NCI-H748 (cell line): ENCODE measurements around the gene SERHL2.
"Not testable (repeated sequence)": the region's sequence is repeated elsewhere in the genome, so short reads cannot be mapped to it uniquely, and the experiment has no call there.

ENCODE experiments used
- DNase-seq: peaks from one replicate; lab custom pipeline; 2025; ENCODE audit not compliant: unreplicated experiment; lab: John Stamatoyannopoulos, UW

Gene SERHL2

DNA sequence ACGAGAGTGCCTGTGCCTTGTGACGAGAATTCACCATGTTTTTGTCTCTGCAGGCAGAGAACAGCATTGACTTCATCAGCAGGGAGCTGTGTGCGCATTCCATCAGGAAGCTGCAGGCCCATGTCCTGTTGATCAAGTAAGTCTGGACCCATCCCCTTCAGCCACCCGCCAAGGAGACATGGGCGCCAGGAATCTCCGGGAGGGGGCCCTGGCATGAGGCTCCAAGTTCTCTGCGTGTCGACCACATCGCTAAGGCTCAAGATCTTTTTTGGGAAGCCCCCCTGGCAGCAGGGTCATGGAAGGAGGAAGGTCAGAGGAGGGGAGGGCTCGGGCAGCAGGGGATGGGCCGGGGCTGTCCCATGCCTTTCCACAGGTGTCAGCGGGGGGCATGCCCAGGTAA is 17.3 kb downstream of the SERHL2 start:
- DNase-seq = not testable (repeated sequence)

DNA sequence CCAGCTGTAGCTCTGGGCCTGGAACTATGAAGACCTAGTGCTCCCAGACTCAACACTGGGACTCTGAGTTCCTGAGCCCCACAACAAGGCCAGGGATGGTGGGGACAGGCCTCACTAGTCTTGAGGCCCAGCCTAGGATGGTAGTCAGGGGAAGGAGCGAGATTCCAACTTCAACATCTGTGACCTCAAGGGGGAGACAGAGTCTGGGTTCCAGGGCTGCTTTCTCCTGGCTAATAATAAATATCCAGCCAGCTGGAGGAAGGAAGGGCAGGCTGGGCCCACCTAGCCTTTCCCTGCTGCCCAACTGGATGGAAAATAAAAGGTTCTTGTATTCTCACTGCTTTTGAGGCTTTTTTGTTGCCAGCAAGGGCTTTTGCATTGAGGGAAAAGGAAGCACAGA is 20.3 kb downstream of the SERHL2 start:
- DNase-seq = not testable (repeated sequence)

DNA sequence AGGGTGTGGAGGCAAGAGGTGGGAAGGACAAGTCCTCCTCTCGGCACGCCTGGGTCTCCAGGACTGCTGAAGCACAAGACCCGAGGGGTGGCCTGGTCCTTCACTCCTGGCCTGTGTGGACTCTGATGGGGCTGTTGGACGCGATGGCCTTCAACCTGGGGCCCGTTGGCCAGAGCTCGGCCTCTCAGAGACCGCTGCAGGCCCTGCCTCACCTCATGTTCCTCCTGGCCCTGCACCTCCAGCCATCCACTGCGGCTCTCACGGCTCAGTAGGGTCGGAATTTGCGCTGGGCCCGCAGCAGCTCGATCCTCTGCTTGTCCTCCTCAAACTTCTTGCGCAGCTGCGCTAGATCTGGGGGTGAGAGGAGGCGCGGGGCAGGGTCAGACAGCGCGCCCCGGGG is 20.7 kb downstream of the SERHL2 start:
- DNase-seq = not testable (repeated sequence)

- DNase-seq = not testable (repeated sequence)
Measured at GRCh38 chr22:42575996-42576574, 22.3 kb downstream of the SERHL2 start.

- not testable (repeated sequence) for DNase-seq
Measured at GRCh38 chr22:42577141-42577540, 23.4 kb downstream of the SERHL2 start.

DNA sequence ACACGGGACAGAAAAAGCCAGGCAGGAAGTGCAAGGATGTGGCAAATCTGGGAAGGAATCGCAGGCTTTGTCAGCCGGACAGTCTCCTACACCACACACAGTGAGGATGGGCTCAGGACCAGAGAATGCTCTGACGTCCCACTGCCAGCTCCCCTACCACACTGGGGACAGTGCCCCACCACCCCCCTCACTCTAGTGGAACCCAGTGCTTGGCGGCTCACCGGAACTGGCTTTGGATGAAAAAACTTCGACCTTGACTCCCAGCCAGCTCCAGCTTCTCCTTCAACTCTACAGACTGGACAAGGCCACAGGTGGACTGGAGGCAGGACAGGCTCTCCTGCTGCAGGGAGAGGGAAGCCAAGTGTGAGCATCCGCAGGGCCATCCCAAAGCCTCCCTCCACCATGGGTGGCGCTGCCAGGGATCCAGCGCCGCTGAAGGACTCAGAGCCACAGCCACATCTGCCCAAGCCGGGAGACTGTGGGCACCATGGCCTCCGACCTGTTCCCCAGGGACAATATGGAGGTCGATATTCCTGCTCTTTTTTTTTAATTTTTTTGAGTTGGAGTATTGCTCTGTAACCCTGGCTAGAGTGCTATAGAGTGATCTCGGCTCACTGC is 24.0 kb downstream of the SERHL2 start:
- no peak for DNase-seq

DNA sequence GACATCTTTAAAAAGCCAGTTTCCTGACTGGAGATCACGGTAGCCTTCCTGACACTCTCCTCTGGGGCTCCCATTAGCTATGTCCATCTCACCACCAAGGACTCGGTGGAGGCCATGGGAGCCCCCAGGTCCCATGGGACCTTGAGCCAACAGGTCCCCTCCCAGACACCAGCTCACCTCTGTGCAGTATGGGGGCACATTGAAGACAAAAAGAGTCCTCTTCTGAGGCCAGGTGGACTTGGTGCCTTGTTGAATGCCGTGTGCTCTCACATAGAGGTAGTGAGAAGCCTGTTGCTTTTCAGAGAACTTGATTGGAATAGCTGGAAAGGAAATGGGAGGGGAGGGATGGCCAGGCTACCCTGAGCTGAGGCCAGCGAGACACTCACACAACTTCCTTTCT is 26.3 kb downstream of the SERHL2 start:
- DNase-seq = not testable (repeated sequence)

DNA sequence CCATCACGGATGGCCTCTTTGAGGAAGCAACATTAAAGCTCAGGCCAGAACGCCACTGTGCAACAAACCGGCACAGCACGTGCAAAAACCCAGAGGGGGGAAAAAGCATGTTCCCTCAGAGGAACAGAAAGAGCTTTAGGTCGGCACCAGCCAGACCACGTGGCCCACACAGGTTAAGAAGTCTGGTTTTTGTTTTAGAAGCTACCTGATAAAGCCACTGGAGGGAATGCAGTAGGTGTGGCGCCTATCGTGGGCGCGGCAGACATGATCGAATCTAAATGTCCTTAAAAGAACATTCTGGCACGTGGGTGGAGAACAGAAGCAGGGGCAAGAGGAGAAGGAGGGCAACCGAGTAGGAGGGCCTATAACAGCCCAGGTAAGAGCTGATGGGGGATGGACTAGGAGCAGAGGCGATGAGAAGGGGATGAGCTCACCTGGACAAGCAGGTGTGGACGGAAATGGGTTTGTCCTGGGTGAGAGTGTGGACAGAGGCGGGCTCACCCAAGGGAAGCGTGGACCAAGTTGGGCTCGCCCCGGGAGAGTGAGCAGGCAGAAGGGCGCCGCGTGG is 27.5 kb downstream of the SERHL2 start:
- peak; percentile 25 for DNase-seq

GRCh38 chr22:42581762-42582716 is 28.3 kb downstream of the SERHL2 start:
- peak; percentile 76 for DNase-seq

- no peak for DNase-seq
Measured at GRCh38 chr22:42582987-42583386, 29.2 kb downstream of the SERHL2 start.

GRCh38 chr22:42584364-42584940 is 30.7 kb downstream of the SERHL2 start:
- no peak for DNase-seq

DNA sequence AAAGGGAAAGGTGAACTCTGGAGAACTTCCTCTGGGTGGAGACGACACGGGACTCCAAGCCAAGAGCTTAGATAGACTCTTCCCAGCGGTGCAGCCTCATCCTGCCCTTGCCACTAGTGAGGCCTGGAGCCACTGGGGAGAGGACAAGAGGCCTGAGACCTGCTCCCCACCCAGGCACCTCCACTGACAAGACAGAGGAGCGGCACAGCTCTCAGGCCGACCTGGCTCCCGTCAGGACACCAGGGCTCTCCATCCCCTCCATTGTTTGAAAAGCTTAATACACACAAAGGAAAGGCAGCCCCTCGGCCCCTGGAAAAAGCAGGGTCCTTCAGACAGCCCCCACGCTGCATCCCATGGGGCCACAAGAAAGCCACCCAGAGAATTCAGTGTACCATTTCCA is 31.3 kb downstream of the SERHL2 start:
- DNase-seq = no peak

DNA sequence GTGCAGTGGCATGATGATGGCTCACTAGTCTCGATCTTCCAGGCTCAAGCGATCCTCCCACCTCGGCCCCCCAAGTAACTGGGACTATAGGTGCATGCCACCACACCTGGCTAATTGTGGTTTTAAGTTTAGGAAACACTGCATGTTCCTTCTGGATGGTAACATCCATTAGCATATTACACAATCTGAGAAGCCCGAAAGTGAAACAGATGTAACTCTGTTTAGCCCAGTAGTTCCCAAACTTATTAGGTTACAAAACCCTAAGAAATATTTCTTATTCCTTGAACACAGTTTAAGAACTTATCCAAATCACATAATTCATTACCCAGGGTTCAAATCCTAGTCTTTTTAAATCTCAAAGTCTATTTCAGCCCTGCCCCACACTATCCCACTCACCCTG is 32.6 kb downstream of the SERHL2 start:
- no peak for DNase-seq

DNA sequence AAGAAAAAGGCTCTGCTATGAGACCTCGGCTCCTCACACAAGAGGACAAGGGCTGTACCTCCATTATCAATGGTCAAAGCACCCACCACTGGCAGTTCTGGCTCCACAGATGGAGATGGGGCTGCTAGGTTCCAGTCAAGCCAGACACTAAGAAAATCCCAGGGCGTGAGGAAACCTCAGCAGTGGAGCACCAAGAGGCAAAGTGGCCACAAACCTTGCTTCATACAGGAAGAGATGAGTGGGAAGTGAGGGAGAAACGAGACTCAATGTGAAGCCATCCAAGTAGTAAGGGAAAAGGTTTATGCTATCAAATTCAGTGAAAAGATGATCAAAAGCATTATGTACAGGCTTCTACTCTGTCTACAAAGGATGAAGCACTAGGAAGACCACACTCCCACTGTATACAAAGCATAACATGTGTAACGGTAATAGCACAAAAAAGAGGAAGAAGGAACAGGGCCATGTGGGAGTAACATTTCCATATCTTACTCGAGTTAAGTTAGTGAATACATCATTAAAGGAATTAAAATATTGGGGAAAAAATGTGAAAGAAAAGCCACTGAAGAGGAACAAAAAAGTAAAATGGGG is 33.9 kb downstream of the SERHL2 start:
- no peak for DNase-seq

- no peak for DNase-seq
Measured at GRCh38 chr22:42591987-42592386, 38.2 kb downstream of the SERHL2 start.

- no peak for DNase-seq
Measured at GRCh38 chr22:42595434-42595833, 41.7 kb downstream of the SERHL2 start.

DNA sequence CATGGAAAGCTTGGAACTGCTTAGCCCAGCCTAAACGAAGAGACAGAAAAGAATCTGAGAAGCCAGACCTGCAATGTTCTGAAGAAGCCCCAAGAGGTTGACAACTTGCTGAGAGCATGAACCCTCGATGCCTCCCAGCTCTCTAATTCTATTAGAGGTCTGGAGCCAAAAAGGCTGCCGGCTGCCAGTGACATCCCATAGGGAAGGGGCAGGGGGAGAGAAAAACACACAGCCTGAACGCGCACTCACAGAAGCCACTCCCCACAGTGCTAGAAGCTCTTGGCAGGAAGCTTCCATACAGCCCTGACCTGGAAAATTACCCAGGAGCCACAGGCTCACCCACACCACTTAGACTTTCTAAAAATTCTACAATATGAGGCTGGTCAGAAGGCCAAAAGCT is 42.6 kb downstream of the SERHL2 start:
- DNase-seq = no peak

DNA sequence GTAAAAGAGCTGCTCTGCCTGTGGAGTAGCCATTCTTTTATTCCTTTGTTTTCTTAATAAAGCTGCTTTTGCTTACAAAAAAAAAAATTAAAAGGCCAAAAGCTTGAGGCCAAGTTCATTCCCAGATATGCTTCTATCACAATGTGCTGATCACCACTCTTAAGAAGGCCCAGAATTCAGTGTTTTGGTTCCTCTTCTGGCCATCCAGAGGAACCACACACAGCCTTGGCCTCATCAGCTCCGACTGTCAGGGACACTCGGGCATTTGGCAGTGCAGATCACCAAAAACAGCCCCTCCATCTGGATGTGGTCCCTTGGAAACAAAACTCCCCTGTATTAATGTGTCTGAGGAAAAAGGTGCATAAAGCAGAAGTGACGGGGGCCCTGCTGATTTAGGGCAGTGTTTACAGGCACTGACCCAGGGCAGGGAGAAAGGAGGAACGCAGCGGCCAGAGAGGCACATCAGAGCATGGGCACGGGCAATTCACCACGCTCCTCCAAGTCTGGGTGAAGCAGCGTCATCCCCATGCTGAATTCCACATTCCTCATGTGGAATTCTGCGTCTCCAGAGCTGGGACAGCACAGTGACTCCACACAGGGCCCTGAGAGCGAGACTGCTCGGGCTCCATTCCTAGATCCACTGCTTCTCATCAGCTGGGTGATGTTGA is 43.2 kb downstream of the SERHL2 start:
- DNase-seq = no peak

DNA sequence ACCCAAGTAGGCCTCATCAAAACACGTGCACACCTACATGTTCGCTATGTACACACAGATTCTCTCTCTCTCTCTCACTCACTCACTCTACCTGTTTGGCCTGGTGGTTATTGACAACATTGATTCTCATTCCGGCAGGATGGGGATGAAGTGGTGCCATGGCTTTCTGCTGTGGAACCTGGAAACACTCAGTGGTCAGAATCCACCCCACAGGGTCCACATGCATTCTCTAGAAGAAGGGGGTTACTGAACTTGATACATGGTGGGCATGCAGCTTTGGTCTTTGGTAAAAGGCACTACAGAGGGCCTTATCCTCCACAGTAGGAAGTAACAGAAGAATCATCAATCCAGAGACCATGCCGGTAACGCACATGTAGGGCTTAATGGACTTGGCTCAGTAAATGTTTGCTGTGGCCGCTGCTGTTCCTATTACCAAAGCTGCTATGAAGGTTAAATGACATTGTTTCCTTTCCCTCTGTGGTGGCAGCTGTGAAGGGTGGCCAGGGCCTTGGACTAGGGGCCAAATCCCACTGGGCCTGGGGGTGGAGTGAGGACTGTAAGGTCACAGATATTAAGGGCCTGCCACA is 48.2 kb downstream of the SERHL2 start:
- DNase-seq = no peak

DNA sequence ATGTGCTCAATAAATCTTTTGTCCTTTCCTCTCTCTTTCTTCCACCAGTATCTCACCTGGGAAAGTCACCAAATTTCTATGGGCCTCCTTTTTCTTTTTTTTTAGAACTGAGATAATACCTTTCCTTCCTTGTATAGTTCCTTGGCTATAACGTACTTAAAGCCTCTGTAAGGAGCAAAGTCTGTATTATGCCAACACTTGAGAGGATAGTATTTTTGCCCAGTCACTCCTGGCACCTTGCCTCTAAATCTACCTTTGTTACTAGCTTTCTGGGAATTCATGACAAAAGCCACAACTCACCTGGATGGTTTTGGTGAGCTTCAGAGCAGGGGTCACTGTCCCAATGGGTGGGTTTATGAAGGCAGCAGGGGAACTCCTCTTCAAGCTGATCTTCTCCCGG is 48.7 kb downstream of the SERHL2 start:
- DNase-seq = no peak
